Suppressor macrophage treated with lipopolysaccharide for 1 hour (primary cell): Measurements from ENCODE around the gene KCTD2.

Experiments used
- DNase-seq, 3 donors: peaks; one replicate each; pipeline ENCODE4 v3.0.0-alpha.2; 2020 to 2022

The KCTD2 gene

GRCh38 chr17:75078284-75079022, 31.4 kb downstream of the KCTD2 start:
- DNase-seq, result peak; percentile 71 to 79 (median 71)

- no peak for DNase-seq
Measured at GRCh38 chr17:75079023-75079373, 32.0 kb downstream of the KCTD2 start.

DNA sequence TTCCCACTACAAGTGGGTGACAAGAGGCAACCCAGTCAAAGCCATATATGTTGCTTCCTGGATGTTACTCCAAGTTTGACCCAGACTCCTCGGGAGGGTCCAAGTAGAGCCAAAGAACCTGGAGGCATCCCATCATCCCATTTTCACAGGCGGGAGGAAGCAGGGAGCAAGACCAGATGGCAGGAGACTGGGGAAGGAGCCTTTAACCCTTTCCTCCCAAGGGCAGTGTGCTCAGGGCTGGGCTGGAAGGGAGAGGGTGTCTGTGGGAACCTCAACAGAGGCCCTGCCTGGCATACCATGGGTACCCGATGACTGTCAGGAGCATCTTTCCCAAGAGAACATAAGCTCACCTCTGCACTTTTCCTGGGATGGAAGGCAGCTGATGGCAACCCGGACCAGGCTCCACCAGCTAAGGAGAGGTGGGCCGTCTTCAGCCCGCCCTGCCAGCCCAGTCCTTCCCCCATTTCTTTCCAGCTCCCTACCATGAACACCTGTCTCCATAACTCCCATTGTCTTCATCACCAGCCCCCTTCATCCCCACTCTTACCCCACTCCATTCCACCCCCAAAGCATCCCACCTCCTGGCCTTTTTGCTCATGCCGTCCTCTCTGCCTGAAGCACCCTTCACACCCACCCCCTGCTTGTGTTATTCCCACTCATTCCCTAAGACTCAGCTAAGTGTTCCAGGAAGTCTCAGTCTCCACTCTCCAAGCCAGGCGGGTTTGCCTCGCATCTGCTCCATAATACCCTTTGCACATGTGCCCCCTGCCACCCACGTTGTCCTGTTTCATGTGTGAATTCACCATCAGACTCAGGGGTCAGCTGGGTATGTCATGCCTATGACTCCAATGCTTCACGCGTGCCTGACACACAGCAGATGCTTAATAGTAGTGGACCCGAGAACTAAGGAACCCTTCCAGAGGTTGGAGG, 34.9 kb downstream of the KCTD2 start:
- no peak for DNase-seq

DNA sequence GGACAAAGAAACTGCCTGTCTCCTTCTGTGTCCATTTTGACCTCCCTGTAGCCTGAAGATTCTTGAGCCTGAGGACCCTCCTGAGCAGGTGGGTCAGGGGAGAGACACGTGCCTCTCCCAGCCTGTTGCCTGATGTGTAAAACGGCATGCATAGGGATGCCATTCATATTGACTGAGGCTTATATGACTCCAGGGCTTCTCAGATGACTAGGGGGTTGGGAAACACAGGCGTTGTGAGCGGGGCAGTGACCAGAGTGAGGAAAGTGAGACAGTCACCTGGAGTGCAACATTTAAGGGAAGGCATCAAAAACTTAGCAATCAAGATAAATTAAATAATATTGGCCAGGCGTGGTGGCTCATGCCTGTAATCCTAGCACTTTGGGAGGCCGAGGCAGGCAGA, 35.7 kb downstream of the KCTD2 start:
- DNase-seq, result no peak

- no peak for DNase-seq
Measured at GRCh38 chr17:75084039-75084660, 37.1 kb downstream of the KCTD2 start.

DNA sequence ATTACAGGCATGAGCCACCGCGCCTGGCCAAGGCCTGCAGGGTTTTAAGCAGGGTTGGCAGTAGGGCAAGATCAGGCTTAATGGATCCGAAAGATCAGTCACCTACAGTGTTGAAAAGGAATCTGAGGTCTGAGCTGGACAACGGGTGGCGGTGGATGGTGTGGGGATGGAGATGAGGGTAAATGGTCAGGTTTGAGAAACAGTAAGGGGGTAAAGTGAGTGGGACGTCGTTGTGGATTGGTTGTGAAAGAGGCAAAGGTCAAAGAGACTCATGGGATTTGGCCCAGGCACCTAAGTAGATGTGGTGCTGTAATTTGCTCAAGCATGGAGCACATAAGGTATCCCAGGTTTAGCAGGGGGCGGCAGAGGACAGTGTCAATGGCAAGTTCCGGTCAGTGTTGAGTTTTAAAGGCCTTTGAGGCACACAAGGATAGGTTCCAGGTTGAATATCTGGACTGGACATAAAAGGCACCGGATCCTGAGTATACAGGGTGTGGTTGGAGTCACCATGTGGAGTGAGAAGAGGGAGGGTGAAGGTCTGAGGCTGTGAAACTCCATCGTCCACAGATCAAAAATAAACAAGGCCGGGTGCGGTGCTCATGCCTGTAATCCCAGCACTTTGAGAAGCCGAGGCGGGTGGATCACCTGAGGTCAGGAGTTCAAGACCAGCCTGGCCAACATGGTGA, 39.6 kb downstream of the KCTD2 start:
- no peak for DNase-seq

GRCh38 chr17:75087182-75087557, 40.1 kb downstream of the KCTD2 start:
- no peak for DNase-seq

DNA sequence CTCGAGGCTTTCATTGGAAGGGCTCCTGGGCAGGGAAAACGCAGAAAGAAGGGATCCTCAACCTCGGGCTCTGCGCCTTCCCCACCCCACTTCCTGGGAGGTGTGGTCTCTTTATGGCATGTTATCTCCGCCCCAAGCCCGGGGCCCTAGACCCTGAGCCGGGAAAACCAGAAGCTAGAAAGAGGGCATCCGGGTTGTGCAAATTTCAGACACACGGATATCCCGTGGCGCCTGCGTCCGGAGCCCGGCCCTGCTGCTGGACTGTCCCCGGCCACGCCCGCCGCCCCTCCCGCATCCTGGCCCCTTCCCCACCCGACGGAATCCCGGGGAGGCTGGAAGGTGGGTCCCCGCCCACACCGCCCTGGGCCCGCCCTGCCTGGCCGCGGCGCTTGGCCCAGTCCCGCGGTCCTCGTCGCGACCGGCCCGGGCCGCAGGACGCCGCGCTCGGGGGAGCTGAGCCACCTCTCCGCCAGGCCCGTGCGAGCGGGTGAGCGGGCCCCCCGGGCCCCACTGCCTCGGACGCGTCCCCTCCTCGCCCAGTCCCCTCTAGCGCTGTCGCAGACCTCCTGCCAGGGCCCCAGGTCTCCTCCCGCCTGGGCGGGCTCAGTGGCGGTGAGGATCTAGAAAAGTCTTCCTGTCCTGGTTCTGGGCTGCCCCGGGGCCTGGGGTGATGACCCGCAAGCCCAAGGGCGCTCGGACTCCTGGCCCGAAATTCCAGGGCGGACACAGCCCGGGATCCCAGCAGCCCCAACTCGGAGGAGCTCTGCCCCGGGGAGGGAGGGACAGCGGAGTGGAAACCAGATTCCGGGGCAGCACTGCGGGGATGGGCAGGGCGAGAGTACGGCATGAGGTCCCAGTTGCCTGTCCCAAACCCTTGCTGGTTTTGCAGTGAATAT, 40.8 kb downstream of the KCTD2 start, which contains the start of gene SLC16A5:
SLC16A5 (plus strand) TSS at position 397 of the 896 bp plus-strand sequence. CDS start 5,683 bp downstream, outside the sequence.
- DNase-seq, result peak; percentile 78 to 87 (median 86)

GRCh38 chr17:75088465-75089417, 41.7 kb downstream of the KCTD2 start:
- DNase-seq, result peak; percentile 74 to 83 (median 79)

DNA sequence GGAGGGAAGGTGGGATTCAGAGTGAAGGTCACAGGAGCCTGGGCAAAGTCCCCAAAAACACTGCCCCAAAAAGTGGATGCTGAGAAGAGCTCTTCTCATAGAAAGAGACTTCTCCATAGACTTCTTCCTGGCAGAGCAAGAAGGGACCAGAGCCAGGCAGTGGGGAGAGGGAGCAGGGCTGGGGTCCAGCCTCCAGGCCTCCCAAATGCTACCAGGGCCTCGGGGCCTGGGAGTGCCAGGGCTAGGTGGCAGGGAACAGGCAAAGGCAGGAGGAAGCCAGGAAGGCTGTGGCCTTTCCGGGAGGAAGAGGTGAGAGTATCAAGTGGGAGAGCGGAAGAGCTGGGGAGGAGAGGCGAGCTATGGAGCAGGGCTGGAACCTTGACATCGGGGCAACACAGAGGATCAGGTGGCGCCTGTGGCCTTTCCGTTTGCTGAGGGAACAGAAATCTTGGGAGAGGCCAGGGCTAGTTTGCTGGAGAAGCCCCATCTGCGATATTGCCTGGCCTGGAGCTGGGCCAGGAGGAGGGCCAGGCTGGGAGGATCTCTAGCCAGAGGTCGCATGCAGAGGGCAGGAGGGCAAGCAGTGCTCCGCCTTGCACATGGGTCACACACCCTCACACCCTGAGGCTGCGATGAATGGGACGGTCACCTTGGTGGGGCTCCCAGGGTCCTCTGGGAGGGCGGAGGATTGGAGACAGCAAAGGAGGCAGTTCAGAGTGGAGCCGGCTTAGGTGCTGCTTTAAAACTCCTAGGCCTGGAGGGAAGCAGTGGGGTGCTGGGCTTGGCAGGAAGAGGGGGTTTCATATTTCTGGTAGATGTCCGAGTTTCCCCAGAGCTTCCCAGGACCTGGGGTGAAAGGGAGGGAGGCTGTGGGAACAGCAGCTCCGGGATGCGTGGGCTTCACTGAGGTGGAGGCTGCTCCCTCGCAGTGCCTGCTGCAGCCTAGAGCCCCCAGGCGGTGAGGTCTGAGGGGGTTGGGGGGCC, 44.1 kb downstream of the KCTD2 start:
- DNase-seq, result no peak

GRCh38 chr17:75091855-75092327, 44.9 kb downstream of the KCTD2 start:
- DNase-seq, result no peak

DNA sequence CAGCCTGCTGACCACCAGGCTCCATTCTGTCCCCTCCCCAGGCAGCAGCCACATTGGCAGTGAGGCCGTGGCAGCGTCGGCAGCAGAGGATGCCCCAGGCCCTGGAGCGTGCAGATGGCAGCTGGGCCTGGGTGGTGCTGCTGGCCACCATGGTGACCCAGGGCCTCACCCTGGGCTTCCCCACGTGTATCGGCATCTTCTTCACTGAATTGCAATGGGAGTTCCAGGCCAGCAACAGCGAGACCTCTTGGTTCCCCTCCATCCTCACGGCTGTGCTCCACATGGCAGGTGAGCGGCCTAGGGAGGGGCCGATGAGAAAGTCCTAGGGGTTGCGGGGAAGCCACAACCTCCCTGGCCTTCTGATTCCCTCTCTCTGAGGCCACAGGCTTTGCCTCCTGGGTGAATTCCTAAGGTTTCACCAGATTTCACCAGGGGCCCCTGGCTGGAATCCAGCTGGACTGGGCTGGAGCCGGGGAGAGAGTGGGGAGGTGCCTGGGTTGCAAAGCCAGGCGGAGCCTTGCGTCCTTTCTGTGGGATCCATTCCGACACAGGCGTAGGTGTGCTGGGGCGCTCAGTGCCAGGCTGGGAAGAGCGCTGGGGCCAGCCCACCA, 46.6 kb downstream of the KCTD2 start:
- DNase-seq, result no peak

DNA sequence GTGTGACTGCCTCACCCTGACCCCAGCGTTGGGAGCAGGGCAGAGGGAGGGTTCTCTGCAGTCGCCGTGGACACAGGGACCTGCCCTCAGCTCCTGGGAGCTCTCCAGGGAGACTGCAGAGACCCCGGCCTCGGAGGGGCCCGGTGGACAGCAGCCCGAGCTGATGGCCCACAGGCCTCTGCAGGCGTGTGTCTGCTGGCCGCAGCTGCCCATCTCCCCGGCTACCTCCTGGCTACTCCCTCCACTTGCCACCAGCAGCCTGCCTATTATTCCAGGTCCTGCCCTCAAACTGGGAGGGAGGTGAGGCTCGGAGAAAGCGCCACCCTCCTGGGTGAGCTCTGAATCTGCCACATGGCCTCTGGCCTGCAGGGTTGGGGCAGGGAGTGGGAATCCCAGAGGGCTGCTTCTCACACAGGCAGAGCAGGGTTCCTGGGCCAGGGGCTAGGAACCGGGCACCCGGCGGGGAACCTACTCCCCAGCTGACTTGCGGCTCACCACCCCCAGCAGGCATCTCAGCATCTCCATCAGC, 47.9 kb downstream of the KCTD2 start:
- no peak for DNase-seq

- DNase-seq, result peak; percentile 92 to 95 (median 95)
Measured at GRCh38 chr17:75096082-75096625, 49.1 kb downstream of the KCTD2 start.

- DNase-seq, result no peak
Measured at GRCh38 chr17:75097865-75098264, 50.8 kb downstream of the KCTD2 start.

- DNase-seq, result no peak
Measured at GRCh38 chr17:75098861-75099260, 51.8 kb downstream of the KCTD2 start.

DNA sequence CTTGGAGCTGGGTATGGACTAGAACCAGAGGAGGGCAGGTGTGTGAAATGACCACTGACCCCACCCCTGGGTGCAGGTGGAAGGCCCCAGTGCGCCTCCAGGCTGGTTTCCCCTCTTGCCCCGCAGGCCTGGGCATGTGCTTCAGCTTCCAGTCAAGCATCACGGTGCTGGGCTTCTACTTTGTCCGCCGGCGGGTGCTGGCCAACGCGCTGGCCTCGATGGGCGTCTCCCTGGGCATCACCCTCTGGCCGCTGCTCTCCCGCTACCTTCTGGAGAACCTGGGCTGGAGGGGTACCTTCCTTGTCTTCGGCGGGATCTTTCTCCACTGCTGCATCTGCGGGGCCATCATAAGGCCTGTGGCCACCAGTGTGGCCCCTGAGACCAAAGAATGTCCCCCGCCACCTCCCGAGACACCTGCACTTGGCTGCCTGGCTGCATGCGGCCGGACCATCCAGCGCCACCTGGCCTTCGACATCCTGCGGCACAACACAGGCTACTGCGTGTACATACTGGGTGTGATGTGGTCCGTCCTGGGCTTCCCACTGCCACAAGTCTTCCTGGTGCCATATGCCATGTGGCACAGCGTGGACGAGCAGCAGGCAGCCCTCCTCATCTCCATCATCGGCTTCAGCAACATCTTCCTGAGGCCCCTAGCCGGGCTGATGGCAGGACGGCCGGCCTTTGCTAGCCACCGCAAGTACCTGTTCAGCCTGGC, 53.0 kb downstream of the KCTD2 start:
- no peak for DNase-seq
